Upper lobe of right lung (tissue), 1 donor: Measurements from ENCODE around the gene COBL. TPM values are rescaled to one million over a fixed set of nuclear protein-coding genes. Genes with fewer than 3 reads are reported as not detected.

ENCODE experiments used
- ATAC-seq: fragments of 200-7000 bp; cut with Tn5 transposase; one replicate; pipeline ENCODE4 v1.9.1; 2020; ENCODE audit warnings: mild to moderate bottlenecking, moderate library complexity
- DNase-seq: peaks from one replicate; pipeline ENCODE4 v3.0.0-alpha.2; 2020
- H3K27ac ChIP-seq: fragments of 200-600 bp; one replicate; pipeline ENCODE4 v1.8.0; 2022
- H3K27me3 ChIP-seq: fragments of 200-600 bp; one replicate; pipeline ENCODE4 v1.8.0; 2022; ENCODE audit warnings: mild to moderate bottlenecking
- H3K36me3 ChIP-seq: fragments of 200-600 bp; one replicate; pipeline ENCODE4 v1.8.0; 2022
- H3K4me1 ChIP-seq: fragments of 200-600 bp; one replicate; pipeline ENCODE4 v1.8.0; 2022
- H3K4me3 ChIP-seq: fragments of 200-600 bp; one replicate; pipeline ENCODE4 v1.8.0; 2022; ENCODE audit warnings: mild to moderate bottlenecking
- H3K9me3 ChIP-seq: fragments of 200-600 bp; one replicate; pipeline ENCODE4 v1.8.0; 2022
- intact Hi-C: fragments of 100-400 bp; cut with DNase I; formaldehyde crosslinking; loops from one replicate; pipeline ENCODE4 v1.11.0; 2022
- total RNA-seq: library from RNA; stranded (reverse); fragmentation: NEBNext Ultra II Directional; extraction: Animal tissue kit (Norgen Biotek cat#: 25700); gene quantifications from one replicate; pipeline ENCODE4 v1.2.1, GENCODE V29; 2021
- TF ChIP-seq, protein P1 (sequence below): fragments of 200-600 bp; IDR thresholded peaks from one replicate; pipeline ENCODE4 v1.8.0; 2022; ENCODE audit warnings: antibody characterized with exemption
- donor health status: DM: no; HTN: yes; CAD: no; lungs with severe emphysema.

The COBL gene
- total RNA-seq, 1 donor from 2014 or later = 29.2 TPM

DNA sequence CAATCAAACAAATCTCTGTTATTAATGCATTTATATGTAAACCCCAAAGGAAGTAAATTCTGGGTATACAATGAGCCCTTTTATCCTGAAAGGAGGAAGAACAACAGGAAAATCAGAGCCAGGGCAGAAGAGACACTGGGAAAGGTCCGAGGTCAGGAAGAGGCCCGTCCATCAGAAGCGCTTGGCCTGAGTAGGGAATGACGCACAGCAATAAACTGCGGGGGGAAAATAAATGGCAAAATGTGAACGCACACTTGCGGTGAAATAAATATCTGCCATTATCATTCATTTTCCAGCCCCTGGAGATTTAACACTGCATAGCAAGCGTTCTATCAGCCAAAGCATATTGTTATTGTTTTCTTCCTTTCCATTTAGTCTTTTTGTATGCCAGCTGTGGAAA, 243.4 kb downstream of the COBL start:
- DNase-seq = no peak
- TF ChIP-seq, protein P1, sequence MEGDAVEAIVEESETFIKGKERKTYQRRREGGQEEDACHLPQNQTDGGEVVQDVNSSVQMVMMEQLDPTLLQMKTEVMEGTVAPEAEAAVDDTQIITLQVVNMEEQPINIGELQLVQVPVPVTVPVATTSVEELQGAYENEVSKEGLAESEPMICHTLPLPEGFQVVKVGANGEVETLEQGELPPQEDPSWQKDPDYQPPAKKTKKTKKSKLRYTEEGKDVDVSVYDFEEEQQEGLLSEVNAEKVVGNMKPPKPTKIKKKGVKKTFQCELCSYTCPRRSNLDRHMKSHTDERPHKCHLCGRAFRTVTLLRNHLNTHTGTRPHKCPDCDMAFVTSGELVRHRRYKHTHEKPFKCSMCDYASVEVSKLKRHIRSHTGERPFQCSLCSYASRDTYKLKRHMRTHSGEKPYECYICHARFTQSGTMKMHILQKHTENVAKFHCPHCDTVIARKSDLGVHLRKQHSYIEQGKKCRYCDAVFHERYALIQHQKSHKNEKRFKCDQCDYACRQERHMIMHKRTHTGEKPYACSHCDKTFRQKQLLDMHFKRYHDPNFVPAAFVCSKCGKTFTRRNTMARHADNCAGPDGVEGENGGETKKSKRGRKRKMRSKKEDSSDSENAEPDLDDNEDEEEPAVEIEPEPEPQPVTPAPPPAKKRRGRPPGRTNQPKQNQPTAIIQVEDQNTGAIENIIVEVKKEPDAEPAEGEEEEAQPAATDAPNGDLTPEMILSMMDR = no peak

DNA sequence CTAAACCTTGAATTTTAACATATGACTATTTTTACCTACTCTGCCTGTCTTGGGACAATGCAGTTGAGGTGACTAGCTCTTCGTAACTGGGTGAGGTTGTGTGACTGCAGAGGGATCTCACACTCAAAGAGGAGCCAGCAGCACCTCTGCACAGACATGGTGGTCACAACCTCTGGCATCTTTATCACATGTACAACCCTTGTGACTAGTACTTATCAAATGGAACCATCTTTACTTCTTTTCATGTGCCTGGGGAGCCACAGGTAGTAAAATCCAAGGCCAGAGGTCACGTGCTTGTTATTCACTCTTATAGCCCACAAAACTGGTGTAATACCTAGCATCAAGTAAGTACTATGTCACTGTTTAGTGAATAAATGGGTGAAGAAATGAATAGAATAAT, 244.3 kb downstream of the COBL start:
- no peaks in the 10 kb centered on the region for H3K36me3 ChIP-seq
- intact Hi-C loops = no loop called here
- no peak overlapping the region for H3K4me3 ChIP-seq
- no peak overlapping the region for H3K27ac ChIP-seq
- DNase-seq = no peak
- no peaks in the 10 kb centered on the region for H3K27me3 ChIP-seq
- TF ChIP-seq, protein P1 = no peak
- no peaks in the 10 kb centered on the region for H3K9me3 ChIP-seq
- peaks cover 20% of the 10 kb centered on the region for H3K4me1 ChIP-seq
- no peak for ATAC-seq

More for the DNA sequence above, 243.4 kb downstream of the COBL start:
- Histone ChIP-seq H3K27ac (no peak overlapping the region), H3K36me3 (no peaks in the 10 kb centered on the region), H3K27me3 (no peaks in the 10 kb centered on the region), H3K4me3 (no peak overlapping the region), H3K4me1 (peaks cover 12% of the 10 kb centered on the region), H3K9me3 (no peaks in the 10 kb centered on the region)
- intact Hi-C loops = no loop called here
- ATAC-seq = no peak

DNA sequence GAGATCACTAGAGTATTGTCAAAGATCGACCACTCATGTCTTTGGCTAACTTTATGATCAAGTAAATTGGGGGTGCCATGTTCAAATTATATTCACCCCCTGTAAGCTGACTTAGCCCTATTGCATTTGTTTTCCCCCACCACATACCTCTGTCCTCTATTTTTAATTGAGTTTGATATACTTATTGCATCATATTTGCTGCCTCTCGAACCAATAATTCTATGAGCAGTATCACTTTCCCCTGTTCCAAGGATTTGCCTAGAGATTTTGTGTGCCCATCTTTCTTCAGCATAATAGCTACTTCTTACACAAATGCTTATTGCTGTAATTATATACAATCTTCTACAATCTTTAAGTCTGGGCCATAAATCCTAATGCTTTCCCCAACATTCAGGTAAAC, 245.2 kb downstream of the COBL start:
- DNase-seq = no peak
- Histone ChIP-seq H3K4me3 (no peak overlapping the region), H3K36me3 (no peaks in the 10 kb centered on the region), H3K27ac (no peak overlapping the region), H3K4me1 (peaks cover 20% of the 10 kb centered on the region), H3K27me3 (no peaks in the 10 kb centered on the region), H3K9me3 (no peaks in the 10 kb centered on the region)
- intact Hi-C loops = no loop called here
- no peak for ATAC-seq
- TF ChIP-seq, protein P1 = no peak

DNA sequence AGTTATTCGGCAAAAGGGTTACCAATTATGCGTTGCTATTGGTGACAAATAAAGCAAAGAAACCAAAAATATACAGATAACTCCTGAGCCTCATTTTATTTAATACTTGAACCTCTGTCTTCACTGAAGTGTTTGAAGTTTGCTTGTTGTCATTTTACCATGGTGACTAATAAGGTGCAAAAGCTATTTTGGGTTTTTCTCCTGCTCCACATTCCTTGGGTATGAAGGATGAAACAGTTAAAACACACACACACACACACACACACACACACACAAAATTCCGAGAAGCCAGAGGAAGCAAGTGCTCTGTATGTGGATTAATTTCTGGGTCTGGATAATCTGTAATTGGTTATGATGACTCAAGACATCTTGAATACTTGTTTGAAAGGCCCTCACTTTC, 246.5 kb downstream of the COBL start:
- no peaks in the 10 kb centered on the region for H3K9me3 ChIP-seq
- intact Hi-C loops = no loop called here
- H3K4me1 ChIP-seq = peaks cover 20% of the 10 kb centered on the region
- TF ChIP-seq, protein P1 = no peak
- H3K36me3 ChIP-seq = no peaks in the 10 kb centered on the region
- no peak overlapping the region for H3K4me3 ChIP-seq
- no peak for DNase-seq
- ATAC-seq = no peak
- H3K27ac ChIP-seq = no peak overlapping the region
- no peaks in the 10 kb centered on the region for H3K27me3 ChIP-seq

DNA sequence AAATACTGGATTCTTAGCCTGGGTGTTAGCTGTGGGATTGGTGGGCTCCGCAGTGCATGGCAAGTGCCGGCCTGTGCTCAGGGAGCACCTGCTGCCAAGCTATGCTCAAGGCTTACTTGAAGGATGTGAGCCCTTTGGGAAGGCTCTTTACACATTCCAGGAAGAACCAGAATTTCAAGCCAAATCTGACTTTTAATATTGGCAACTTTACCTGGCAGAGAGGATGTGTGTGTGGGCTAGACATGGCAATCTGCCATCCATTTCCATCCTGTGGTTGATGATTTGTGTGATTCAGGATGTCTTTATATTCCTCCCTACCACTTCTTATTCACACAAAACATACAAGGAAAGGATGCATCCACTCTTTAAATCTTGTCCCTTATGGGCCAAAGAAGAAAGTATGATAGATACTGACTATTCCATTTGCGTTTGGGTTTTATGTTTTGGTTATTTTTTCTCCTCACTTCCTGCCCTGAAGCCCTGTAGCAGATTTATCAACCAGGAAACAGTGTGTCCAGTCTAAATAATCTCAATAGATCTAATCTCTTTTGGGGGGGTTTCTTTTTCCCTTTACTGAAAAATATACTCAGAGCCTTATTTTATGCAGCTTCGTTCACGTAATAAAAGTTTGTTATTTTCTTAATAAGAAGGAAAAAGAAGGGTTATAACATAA, 247.1 kb downstream of the COBL start:
- ATAC-seq = no peak
- H3K9me3 ChIP-seq = no peaks in the 10 kb centered on the region
- TF ChIP-seq, protein P1 = no peak
- peaks cover 20% of the 10 kb centered on the region for H3K4me1 ChIP-seq
- no peak for DNase-seq
- no peak overlapping the region for H3K4me3 ChIP-seq
- intact Hi-C loops = no loop called here
- no peaks in the 10 kb centered on the region for H3K27me3 ChIP-seq
- H3K36me3 ChIP-seq = no peaks in the 10 kb centered on the region
- no peak overlapping the region for H3K27ac ChIP-seq

DNA sequence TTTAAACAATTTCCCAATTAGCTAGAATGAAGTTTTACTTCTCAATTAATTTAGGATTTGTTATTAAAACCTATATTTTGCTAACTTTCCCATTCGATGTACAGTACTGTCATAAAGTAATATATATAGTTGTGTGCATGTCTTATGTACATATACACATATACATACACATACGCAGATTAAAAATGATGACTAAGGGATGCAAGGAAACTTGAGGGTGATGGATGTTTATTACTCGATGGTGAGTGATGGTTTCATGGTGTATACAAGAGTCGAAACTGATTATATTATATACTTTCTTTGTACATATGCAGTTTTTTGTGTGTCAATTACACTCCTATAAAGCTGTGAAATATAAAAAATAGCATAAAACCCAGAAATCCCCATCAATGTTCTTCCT, 248.2 kb downstream of the COBL start:
- H3K4me3 ChIP-seq = no peak overlapping the region
- H3K9me3 ChIP-seq = no peaks in the 10 kb centered on the region
- H3K4me1 ChIP-seq = peaks cover 20% of the 10 kb centered on the region
- no peaks in the 10 kb centered on the region for H3K27me3 ChIP-seq
- TF ChIP-seq, protein P1 = no peak
- no peak overlapping the region for H3K27ac ChIP-seq
- ATAC-seq (no peak), DNase-seq (no peak)
- no peaks in the 10 kb centered on the region for H3K36me3 ChIP-seq
- intact Hi-C loops = no loop called here
